SK-N-SH (cell line): Measurements from ENCODE around the gene KSR2. TPM values are rescaled to one million over a fixed set of nuclear protein-coding genes. Genes with fewer than 3 reads are reported as not detected.

Experiments
- CTCF ChIA-PET: fragments of 300-600, 350-600 bp; formaldehyde crosslinking; extraction: SDS; loops from one replicate; lab custom pipeline; 2021; lab: Yijun Ruan, JAX
- POLR2A ChIA-PET: fragments of 350-600 bp; sonication (Branson Sonifier 250); formaldehyde crosslinking; extraction: SDS; loops from one replicate; lab custom pipeline; 2020; ENCODE audit warnings: antibody characterized with exemption, inconsistent platforms; lab: Yijun Ruan, JAX
- DNase-seq: peaks from one replicate; pipeline ENCODE4 v3.0.0; 2012
- H2AFZ ChIP-seq: fragments of 200-600 bp; sonication (generic); 2 replicates; pipeline ENCODE4 v1.8.1; 2016; ENCODE audit warnings: antibody characterized with exemption, mild to moderate bottlenecking, low read depth
- H3F3A ChIP-seq: fragments of 200-600 bp; sonication (generic); replicated peaks from 2 replicates; pipeline ENCODE3; 2016; ENCODE audit warnings: antibody characterized with exemption, mild to moderate bottlenecking; ENCODE audit not compliant: insufficient read depth
- H3K27ac ChIP-seq, 2 experiments: fragments of 200-500 bp in 1 of 2; fragments of 200-600 bp in 1 of 2; sonication (Bioruptor generic) in 1 of 2; sonication (generic), shearing (Covaris generic) in 1 of 2; 2 replicates each; pipeline versions ENCODE4 v1.5.1 to v1.6.1; 2014 to 2016; ENCODE audit warnings: low read depth in 2 of 2, inconsistent platforms in 1 of 2, low read length in 1 of 2, mild to moderate bottlenecking in 1 of 2, mixed read lengths in 1 of 2
- H3K27me3 ChIP-seq: fragments of 200-600 bp; sonication (generic), shearing (Covaris generic); 2 replicates; pipeline ENCODE4 v1.6.1; 2016; ENCODE audit warnings: mixed run types; ENCODE audit not compliant: insufficient read depth
- H3K36me3 ChIP-seq, 2 experiments: fragments of 200-500 bp in 1 of 2; fragments of 200-600 bp in 1 of 2; sonication (Bioruptor generic) in 1 of 2; sonication (generic) in 1 of 2; replicated peaks in 1 of 2; 2 replicates each; pipeline versions ENCODE3 to v1.5.1; 2014 to 2016; ENCODE audit warnings: low read length in 1 of 2, mild to moderate bottlenecking in 1 of 2; ENCODE audit not compliant: insufficient read depth in 2 of 2, control insufficient read depth in 1 of 2
- H3K4me1 ChIP-seq, 2 experiments: fragments of 200-500 bp in 1 of 2; fragments of 200-600 bp in 1 of 2; sonication (Bioruptor generic) in 1 of 2; sonication (generic), shearing (Covaris generic) in 1 of 2; 2 replicates each; pipeline versions ENCODE4 v1.5.1 to v1.6.1; 2014 to 2016; ENCODE audit warnings: low read depth in 1 of 2, low read length in 1 of 2, mixed run types in 1 of 2; ENCODE audit not compliant: insufficient read depth in 2 of 2, control insufficient read depth in 1 of 2
- H3K4me2 ChIP-seq: fragments of 200-600 bp; sonication (generic), shearing (Covaris generic); 2 replicates; pipeline ENCODE4 v1.6.1; 2017; ENCODE audit warnings: mixed run types
- H3K4me3 ChIP-seq, 2 experiments: fragments of 200-500 bp in 1 of 2; fragments of 200-600 bp in 1 of 2; sonication (Bioruptor generic) in 1 of 2; sonication (generic), shearing (Covaris generic) in 1 of 2; 2 replicates each; pipeline versions ENCODE4 v1.5.1 to v1.8.1; 2014 to 2016; ENCODE audit warnings: low read depth in 2 of 2, inconsistent platforms in 1 of 2, low read length in 1 of 2, mild to moderate bottlenecking in 1 of 2, mixed read lengths in 1 of 2, moderate library complexity in 1 of 2
- H3K79me2 ChIP-seq: fragments of 200-600 bp; sonication (generic); 2 replicates; pipeline ENCODE4 v1.8.1; 2017; ENCODE audit warnings: mild to moderate bottlenecking; ENCODE audit not compliant: insufficient read depth
- H3K9ac ChIP-seq: fragments of 200-600 bp; sonication (generic); 2 replicates; pipeline ENCODE4 v1.6.1; 2017; ENCODE audit warnings: mixed run types
- H3K9me2 ChIP-seq: fragments of 200-600 bp; sonication (generic); 2 replicates; pipeline ENCODE4 v1.6.1; 2017; ENCODE audit warnings: mixed run types
- H3K9me3 ChIP-seq: fragments of 200-600 bp; sonication (generic); 2 replicates; pipeline ENCODE4 v1.6.1; 2017; ENCODE audit warnings: mixed run types, mild to moderate bottlenecking, moderate library complexity
- H4K20me1 ChIP-seq: fragments of 200-600 bp; sonication (generic); 2 replicates; pipeline ENCODE4 v1.6.1; 2017; ENCODE audit warnings: mild to moderate bottlenecking, mixed run types; ENCODE audit not compliant: insufficient read depth
- ELF1 ChIP-seq: IDR thresholded peaks from 2 replicates; pipeline ENCODE4 v1.4.0; 2012
- EP300 ChIP-seq, 2 experiments: IDR thresholded peaks; 2 replicates each; pipeline versions ENCODE4 v1.4.0 to v1.6.1; 2012; ENCODE audit warnings: borderline replicate concordance in 1 of 2, low read depth in 1 of 2, low read length in 1 of 2
- FOSL2 ChIP-seq: IDR thresholded peaks from 2 replicates; pipeline ENCODE4 v1.4.0; 2012; ENCODE audit warnings: low read depth, mild to moderate bottlenecking, moderate library complexity, borderline replicate concordance
- JUND ChIP-seq: IDR thresholded peaks from 2 replicates; pipeline ENCODE4 v1.4.0; 2012
- MEF2A ChIP-seq: IDR thresholded peaks from 2 replicates; pipeline ENCODE4 v1.4.0; 2012; ENCODE audit warnings: low read depth, borderline replicate concordance
- MXI1 ChIP-seq: IDR thresholded peaks from 2 replicates; pipeline ENCODE4 v1.6.1; 2012; ENCODE audit warnings: mild to moderate bottlenecking, low read depth, low read length, improper control_type of control experiment
- NRF1 ChIP-seq: IDR thresholded peaks from 2 replicates; pipeline ENCODE4 v1.6.1; 2012; ENCODE audit warnings: low read depth, mild to moderate bottlenecking, low read length
- POLR2AphosphoS5 ChIP-seq: IDR thresholded peaks from 2 replicates; pipeline ENCODE4 v1.6.1; 2012; ENCODE audit warnings: low read depth, low read length
- RAD21 ChIP-seq: IDR thresholded peaks from 2 replicates; pipeline ENCODE4 v1.6.1; 2012; ENCODE audit warnings: mild to moderate bottlenecking, low read length
- TAF1 ChIP-seq: IDR thresholded peaks from 2 replicates; pipeline ENCODE4 v1.6.1; 2012; ENCODE audit warnings: low read depth, mild to moderate bottlenecking, low read length, moderate library complexity, borderline replicate concordance
- TCF12 ChIP-seq: IDR thresholded peaks from 2 replicates; pipeline ENCODE4 v1.4.0; 2012
- YY1 ChIP-seq: IDR thresholded peaks from 2 replicates; pipeline ENCODE4 v1.4.0; 2012; ENCODE audit warnings: low read depth, mild to moderate bottlenecking
- WGBS: methylation state at CpG from one replicate; pipeline ENCODE4 v1.1.6; 2017; ENCODE audit warnings: low lambda C conversion rate; 5-methylcytosine and 5-hydroxymethylcytosine counted together
- polyA plus RNA-seq, 3 experiments: library from polyadenylated mRNA; depleted of rRNA; stranded (reverse); fragments of >200 nt; gene quantifications; 2 replicates each; pipeline ENCODE4 v1.2.3, GENCODE V29; 2012
- TF ChIP-seq, protein P1 (sequence below): fragments of 150-350 bp; IDR thresholded peaks from 2 replicates; pipeline ENCODE4 v1.6.1; 2016; ENCODE audit warnings: mild to moderate bottlenecking, low read depth, low read length
- TF ChIP-seq, protein P2 (sequence below): IDR thresholded peaks from 2 replicates; pipeline ENCODE4 v1.4.0; 2012; ENCODE audit warnings: low read depth
- TF ChIP-seq, protein P3 (sequence below): IDR thresholded peaks from 2 replicates; pipeline ENCODE4; 2012

Gene KSR2
- polyA plus RNA-seq, 1 of the 3 experiments (the other 2 are of a cell fraction), result 0.12 TPM

DNA sequence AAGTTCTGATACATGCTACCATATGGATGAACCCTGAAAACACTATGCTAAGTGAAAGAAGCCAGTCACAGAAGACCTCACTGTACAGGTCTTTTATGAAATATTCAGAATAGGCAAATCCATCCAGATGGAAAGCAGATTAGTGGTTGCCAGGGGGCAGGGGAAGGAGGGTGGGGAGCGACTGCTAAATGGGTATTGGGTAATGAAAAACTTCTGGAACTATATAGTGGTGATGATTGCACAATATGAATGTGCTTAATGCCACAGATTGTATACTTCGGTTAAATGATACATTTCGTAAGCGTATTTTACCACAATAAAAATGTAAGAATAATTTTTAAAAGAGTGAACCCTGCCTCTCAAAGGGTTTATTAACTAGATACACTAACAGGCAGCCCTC, 11.8 kb upstream of the KSR2 start (continued):
- TF ChIP-seq, protein P1, sequence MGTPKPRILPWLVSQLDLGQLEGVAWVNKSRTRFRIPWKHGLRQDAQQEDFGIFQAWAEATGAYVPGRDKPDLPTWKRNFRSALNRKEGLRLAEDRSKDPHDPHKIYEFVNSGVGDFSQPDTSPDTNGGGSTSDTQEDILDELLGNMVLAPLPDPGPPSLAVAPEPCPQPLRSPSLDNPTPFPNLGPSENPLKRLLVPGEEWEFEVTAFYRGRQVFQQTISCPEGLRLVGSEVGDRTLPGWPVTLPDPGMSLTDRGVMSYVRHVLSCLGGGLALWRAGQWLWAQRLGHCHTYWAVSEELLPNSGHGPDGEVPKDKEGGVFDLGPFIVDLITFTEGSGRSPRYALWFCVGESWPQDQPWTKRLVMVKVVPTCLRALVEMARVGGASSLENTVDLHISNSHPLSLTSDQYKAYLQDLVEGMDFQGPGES, result no peak
- TF ChIP-seq ELF1 (no peak), MEF2A (no peak)

DNA sequence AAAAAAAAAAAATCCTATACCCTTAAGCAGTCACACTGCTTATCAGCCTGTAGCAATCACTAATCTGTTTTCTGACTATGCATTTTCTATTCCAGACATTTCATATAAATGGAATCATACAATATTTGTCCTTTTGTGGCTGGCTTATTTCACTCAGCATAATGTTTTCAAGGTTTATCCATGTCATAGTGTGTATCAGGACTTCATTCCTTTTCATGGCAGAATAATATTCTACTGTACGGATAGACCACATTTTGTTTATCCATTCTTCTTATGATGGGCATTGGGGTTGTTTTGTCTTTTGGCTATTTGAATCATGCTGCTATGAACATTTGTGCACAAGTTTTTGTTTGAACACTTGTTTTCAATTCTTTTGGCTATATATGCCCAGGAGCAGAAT, 8.6 kb upstream of the KSR2 start:
- Histone ChIP-seq H3K9me3 (no peaks in the 10 kb centered on the region), H4K20me1 (no peaks in the 10 kb centered on the region), H3K4me1 (no peaks in the 10 kb centered on the region), H3F3A (no peaks in the 10 kb centered on the region), H3K4me3 (no peak overlapping the region), H3K27me3 (no peaks in the 10 kb centered on the region), H3K9ac (no peak overlapping the region), H3K27ac (no peak overlapping the region), H3K9me2 (no peaks in the 10 kb centered on the region), H3K4me2 (no peak overlapping the region), H3K36me3 (no peaks in the 10 kb centered on the region), H2AFZ (no peak overlapping the region), H3K79me2 (no peaks in the 10 kb centered on the region)
- 60% methylated on average over 1 of the region's 1 CpG for WGBS
- no peak for DNase-seq
- CTCF ChIA-PET, result no interaction called here
- POLR2A ChIA-PET, result no interaction called here
- TF ChIP-seq JUND, result no peak
- no peak for TF ChIP-seq MXI1

DNA sequence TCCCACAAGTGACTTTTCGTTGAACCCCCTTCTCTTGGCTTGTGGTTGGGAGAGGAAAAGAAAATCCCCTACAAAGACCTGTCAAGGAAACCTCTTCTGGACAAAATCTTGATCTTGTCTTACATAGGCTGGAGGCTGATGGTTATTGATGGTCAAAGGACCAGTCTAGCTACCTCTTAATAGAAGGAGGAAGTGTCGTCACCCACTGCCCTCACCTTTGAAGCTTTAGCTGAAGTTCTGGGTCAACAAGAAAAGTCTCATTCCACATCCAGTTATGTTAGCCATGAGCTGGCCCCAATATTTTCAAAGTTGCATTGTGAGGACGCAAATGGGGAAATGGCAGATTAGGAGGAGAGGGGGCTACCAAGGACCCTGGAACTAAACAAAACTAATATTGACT, 6.2 kb upstream of the KSR2 start:
- Histone ChIP-seq H3K9me2 (no peaks in the 10 kb centered on the region), H3K4me3 (no peak overlapping the region), H3K4me2 (no peak overlapping the region), H3F3A (no peaks in the 10 kb centered on the region), H4K20me1 (no peaks in the 10 kb centered on the region), H3K27ac (no peak overlapping the region), H3K9ac (no peak overlapping the region), H3K4me1 (no peaks in the 10 kb centered on the region), H2AFZ (no peak overlapping the region), H3K9me3 (no peaks in the 10 kb centered on the region), H3K79me2 (no peaks in the 10 kb centered on the region), H3K27me3 (no peaks in the 10 kb centered on the region), H3K36me3 (no peaks in the 10 kb centered on the region)
- POLR2A ChIA-PET, result no interaction called here
- no peak for TF ChIP-seq NRF1
- WGBS, result 51% methylated on average over 3 of the region's 3 CpGs
- DNase-seq, result no peak
- CTCF ChIA-PET, result no interaction called here

DNA sequence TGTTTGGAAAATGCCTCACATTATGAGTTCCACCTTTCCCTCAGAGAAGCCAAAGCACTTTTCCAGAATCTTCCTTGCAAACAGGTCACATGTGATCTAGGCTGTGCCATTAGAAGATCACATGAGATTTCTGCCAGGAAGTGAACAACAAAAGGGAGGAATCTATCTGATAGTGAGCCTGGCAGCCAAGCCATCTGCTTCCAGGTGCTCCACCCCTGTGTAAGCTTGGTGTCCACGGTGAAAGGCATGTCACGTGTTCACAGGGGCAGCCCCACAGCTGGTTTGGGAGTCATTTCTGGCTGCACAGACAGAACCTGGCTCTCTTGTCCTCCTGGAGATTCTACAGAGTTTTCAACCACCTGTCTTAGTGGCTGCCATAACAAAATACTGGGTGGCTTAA, 3.5 kb upstream of the KSR2 start:
- ChIA-PET CTCF (no interaction called here), POLR2A (no interaction called here)
- Histone ChIP-seq H3K4me1 (peaks cover 0 to 3% of the 10 kb centered on the region in 2 experiments; a peak in 1 of 4 replicates), H2AFZ (no peak overlapping the region), H3F3A (no peaks in the 10 kb centered on the region), H3K36me3 (no peaks in the 10 kb centered on the region), H4K20me1 (no peaks in the 10 kb centered on the region), H3K4me3 (no peak overlapping the region), H3K27me3 (peaks cover 4% of the 10 kb centered on the region; the same call in 1 of the 2 replicates), H3K9me2 (no peaks in the 10 kb centered on the region), H3K9ac (no peak overlapping the region), H3K9me3 (no peaks in the 10 kb centered on the region), H3K79me2 (no peaks in the 10 kb centered on the region), H3K4me2 (no peak overlapping the region), H3K27ac (no peak overlapping the region)
- 23% methylated on average over 2 of the region's 2 CpGs for WGBS
- DNase-seq, result no peak
- TF ChIP-seq, protein P2, sequence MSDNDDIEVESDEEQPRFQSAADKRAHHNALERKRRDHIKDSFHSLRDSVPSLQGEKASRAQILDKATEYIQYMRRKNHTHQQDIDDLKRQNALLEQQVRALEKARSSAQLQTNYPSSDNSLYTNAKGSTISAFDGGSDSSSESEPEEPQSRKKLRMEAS, result no peak
- TF ChIP-seq RAD21 (no peak), EP300 (IDR thresholded peaks at IDR 0.05; ENCODE audit: borderline replicate concordance in 1 of 2, low read depth in 1 of 2, low read length in 1 of 2) (no peak), TAF1 (no peak), POLR2AphosphoS5 (no peak), FOSL2 (no peak), YY1 (no peak), TCF12 (no peak), NRF1 (no peak), MEF2A (no peak), JUND (no peak)
- TF ChIP-seq, protein P3, sequence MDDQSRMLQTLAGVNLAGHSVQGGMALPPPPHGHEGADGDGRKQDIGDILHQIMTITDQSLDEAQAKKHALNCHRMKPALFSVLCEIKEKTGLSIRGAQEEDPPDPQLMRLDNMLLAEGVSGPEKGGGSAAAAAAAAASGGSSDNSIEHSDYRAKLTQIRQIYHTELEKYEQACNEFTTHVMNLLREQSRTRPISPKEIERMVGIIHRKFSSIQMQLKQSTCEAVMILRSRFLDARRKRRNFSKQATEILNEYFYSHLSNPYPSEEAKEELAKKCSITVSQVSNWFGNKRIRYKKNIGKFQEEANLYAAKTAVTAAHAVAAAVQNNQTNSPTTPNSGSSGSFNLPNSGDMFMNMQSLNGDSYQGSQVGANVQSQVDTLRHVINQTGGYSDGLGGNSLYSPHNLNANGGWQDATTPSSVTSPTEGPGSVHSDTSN, result no peak
